ENCODE results near the gene NFATC3.

GRCh38 chr16:68263559-68264127, 178.5 kb downstream of the NFATC3 start:
- TF ChIP-seq CTCF (IDR thresholded peaks at IDR 0.05) (no peak), POLR2AphosphoS5 (IDR thresholded peaks at IDR 0.05) (no peak), POLR2A (IDR thresholded peaks at IDR 0.05) (no peak)
